HG03354 (cell line): ENCODE measurements around the gene CD99.
"Not testable (repeated sequence)": the region's sequence is repeated elsewhere in the genome, so short reads cannot be mapped to it uniquely, and the experiment has no call there.

ENCODE experiments used
- ATAC-seq: cut with Tn5 transposase; IDR thresholded peaks from one replicate; pipeline ENCODE4 v1.9.1; 2021; ENCODE audit warnings: mild to moderate bottlenecking; ENCODE audit not compliant: unreplicated experiment, poor library complexity, severe bottlenecking

CD99 gene

GRCh38 chrX:2673611-2674010, 17.5 kb upstream of the CD99 start:
- ATAC-seq = no peak

- ATAC-seq = not testable (repeated sequence)
Measured at GRCh38 chrX:2675657-2676200, 15.4 kb upstream of the CD99 start.

GRCh38 chrX:2676794-2677675, 14.1 kb upstream of the CD99 start:
- ATAC-seq = no peak

DNA sequence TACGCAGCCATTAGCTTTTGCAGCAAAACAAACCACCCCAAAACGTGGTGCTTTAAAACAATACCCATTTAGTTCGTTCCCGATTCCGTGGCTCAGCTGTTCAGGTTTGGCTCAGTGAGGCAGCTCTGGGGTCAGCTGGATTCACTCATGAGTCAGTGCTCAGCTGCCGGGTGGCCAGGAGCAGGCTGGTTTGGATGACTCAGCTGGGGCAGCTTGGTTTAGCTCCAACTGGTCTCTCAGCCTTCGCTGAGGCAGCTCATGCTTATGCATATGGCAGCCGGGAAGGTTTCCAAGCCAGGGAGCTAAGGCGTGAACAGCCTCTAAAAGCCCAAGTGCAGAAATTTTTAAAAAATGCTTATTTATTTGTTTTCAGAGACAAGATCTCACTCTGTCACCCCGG, 13.3 kb upstream of the CD99 start:
- no peak for ATAC-seq

- no peak for ATAC-seq
Measured at GRCh38 chrX:2678583-2678982, 12.5 kb upstream of the CD99 start.

DNA sequence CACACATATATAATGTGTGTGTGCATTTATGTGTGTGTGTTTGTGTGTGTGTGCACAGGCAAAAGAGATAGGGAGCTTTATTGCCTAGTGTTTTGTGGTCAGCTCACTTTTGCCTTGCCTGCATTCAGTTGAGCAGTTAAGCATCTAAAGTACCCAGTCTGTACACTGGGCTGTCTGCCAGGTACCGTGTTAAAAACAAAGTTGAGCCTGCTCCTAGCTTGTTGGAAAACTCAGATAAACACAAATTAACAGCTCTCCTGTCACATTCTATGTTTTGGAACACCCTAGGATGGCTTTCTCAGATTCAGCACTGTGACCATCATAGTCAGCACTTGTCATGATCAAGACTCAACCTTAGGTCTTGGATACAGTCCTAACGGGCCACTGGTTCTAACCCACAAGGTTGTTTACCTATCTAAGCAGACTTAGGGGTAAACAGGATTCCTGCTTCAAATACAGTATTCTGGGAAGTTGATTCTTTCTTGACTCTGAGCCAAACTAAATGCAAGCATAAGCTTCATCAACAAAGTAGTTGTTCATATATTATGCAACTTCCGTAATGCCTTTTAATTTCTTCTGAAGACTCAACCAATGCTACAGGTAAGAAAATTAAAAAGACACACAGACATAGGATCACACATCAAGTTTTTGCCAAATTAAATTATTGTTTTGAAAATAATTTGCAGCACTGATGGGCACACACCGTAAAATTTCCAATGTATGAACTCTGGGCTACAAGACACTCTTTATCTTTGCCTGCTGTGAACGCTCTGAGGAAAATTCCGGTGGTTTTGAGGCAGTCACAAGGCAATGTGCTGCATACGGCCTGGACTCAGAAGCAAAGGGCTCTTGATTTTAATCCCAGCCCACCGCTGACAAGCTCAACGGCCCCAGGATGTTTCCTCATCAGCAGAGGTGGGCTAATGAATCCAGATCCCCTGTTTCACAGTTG, 11.3 kb upstream of the CD99 start:
- ATAC-seq = no peak

GRCh38 chrX:2680486-2681348, 10.4 kb upstream of the CD99 start:
- ATAC-seq = no peak

GRCh38 chrX:2682565-2683177, 8.4 kb upstream of the CD99 start:
- ATAC-seq = no peak

- no peak for ATAC-seq
Measured at GRCh38 chrX:2684256-2684655, 6.8 kb upstream of the CD99 start.

DNA sequence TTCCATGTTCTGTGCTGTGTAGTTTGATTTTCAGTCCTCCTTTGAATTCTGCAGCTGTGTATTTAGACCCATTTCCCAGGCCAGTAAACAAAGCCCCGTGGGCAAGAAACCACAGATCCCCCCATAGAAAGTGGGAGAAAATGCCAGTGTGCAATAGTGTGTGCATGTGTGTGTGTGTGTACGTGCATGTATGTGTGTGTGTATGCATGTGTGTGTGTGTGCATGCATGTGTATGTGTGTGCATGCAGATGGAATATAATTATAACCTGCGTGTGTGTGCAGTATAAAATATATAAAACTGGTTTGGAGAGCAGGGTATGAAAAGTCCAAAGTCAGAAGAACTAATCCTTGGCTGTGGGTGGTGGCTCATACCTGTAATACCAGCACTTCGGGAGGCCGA, 5.2 kb upstream of the CD99 start:
- no peak for ATAC-seq

GRCh38 chrX:2689773-2690666, 1.1 kb upstream of the CD99 start:
- no peak for ATAC-seq

DNA sequence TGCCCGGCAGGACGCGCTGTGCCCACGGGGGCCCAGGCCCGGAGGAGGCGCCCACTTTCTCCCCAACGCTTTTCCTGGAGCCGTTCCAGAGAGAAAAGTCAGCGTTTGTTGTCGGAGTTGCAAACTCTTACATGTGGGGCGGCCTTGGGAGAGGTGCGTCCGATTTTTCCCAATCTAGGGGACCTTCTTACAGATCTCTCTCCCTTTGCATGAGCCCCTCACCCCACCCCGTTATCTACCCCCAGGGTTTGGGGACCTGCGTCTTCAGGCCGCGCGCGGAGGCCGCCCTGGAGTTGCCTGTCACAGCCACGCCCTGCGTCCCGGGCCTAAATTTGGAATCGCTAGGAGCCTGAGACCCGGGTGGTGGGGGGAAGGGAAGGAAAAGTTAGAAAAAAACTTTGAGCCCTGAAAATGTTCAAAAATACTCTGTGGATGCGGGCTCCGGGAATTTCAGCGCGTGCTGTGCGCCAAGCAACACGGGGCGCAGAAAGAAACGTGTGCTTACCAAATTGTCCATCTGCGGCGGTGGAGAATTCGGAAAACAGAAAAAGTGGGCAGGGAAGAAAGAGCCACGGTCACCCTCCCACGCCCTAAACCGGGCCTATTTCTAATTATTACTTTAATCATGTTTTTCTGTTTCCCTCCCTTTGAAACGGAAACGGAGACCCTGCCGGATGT, 587 bp downstream of the CD99 start:
- ATAC-seq = peak; percentile 19

DNA sequence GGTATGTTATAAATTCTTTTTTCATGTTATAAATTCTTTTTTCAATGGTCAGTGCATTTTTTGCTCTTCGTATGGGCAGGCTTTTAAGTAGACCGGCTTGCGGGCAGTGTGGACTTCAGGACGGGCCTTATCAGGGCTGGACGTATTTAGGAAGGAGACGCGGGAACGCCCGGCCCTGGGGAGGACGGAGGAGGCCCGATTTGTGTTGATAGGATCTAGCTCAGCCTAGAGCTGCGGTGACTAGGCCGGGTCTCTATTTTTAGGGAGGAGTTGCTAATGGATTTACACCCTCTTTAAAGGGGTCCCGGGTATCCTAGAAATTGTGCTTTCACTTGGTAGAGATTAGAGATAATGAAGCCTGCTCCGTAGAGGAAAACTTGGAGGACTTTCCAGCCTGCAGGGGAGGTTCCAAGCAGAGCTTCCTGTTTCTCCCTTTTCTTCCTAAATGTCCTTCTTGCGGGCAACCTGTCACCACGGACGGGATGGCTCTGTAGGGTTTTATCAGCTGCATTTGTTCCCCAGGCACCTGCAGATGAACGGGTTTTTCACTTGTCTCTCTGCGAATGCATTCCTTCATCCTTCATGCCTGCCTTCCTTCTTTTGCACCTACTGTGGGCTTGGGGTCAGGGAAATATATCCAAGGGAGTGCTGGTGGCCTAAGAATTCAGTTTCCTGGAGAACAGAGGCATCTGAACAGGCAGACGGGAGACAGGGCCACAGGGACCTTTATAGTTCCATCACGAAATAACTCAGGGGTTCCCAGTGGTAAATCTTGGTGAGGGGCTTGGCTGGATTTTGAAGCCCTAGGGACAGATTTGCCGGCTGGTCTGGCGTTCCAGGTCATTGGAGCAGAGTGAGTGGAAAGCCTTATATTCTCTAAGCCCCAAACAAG, 1.4 kb downstream of the CD99 start:
- no peak for ATAC-seq

GRCh38 chrX:2693113-2694002, 2.3 kb downstream of the CD99 start:
- no peak for ATAC-seq

GRCh38 chrX:2694914-2695267, 3.8 kb downstream of the CD99 start:
- ATAC-seq = no peak

GRCh38 chrX:2696698-2697215, 5.7 kb downstream of the CD99 start:
- peak; percentile 84 for ATAC-seq
